Thoracic aorta (tissue), 2 donors: ENCODE data around the gene LITAFD. TPM values are rescaled to one million over a fixed set of nuclear protein-coding genes. Genes with fewer than 3 reads are reported as not detected.

Source experiments
- ATAC-seq: fragments of 150-250 bp; one replicate; pipeline ENCODE4 v1.8.0; 2017; ENCODE audit warnings: low read depth; ENCODE audit not compliant: insufficient number of reproducible peaks, low FRiP score
- DNase-seq: peaks from one replicate; pipeline ENCODE4 v3.0.0-alpha.2; 2020; ENCODE audit warnings: low spot score
- H3K27ac ChIP-seq, 2 donors: fragments of 200-600 bp; sonication (generic); 1 replicate in 1 of 2; 2 replicates in 1 of 2; pipeline ENCODE4 v1.5.1; 2016; ENCODE audit warnings: mild to moderate bottlenecking in 2 of 2, moderate library complexity in 2 of 2
- H3K27me3 ChIP-seq: fragments of 200-600 bp; sonication (generic); replicated peaks from 2 replicates; pipeline ENCODE4 v1.6.0; 2016; ENCODE audit warnings: mild to moderate bottlenecking; ENCODE audit not compliant: insufficient read depth
- H3K36me3 ChIP-seq: fragments of 200-600 bp; sonication (generic); one replicate; pipeline ENCODE4 v1.5.1; 2016
- H3K4me1 ChIP-seq, 2 donors: fragments of 200-600 bp; sonication (generic); 1 replicate in 1 of 2; 2 replicates in 1 of 2; pipeline versions ENCODE4 v1.5.1 to v1.6.0; 2016; ENCODE audit warnings: low read depth in 2 of 2, mild to moderate bottlenecking in 1 of 2; ENCODE audit not compliant: control insufficient read depth in 1 of 2
- H3K4me3 ChIP-seq: fragments of 200-600 bp; sonication (generic); 2 replicates; pipeline ENCODE4 v1.5.1; 2016; ENCODE audit warnings: mild to moderate bottlenecking
- H3K9me3 ChIP-seq: fragments of 200-600 bp; sonication (generic); 2 replicates; pipeline ENCODE4 v1.5.1; 2016
- CTCF ChIP-seq: fragments of 200-600 bp; sonication (generic); IDR thresholded peaks from one replicate; pipeline ENCODE4 v1.5.1; 2019; ENCODE audit warnings: antibody characterized with exemption
- total RNA-seq, 2 donors: library from RNA; depleted of rRNA; stranded (reverse); fragments of >200 nt; gene quantifications; one replicate each; pipeline versions ENCODE4 v1.1.0 to v1.2.3, GENCODE V29; 2016

Gene LITAFD
- total RNA-seq, 2 donors from 2014 or later, result not detected

DNA sequence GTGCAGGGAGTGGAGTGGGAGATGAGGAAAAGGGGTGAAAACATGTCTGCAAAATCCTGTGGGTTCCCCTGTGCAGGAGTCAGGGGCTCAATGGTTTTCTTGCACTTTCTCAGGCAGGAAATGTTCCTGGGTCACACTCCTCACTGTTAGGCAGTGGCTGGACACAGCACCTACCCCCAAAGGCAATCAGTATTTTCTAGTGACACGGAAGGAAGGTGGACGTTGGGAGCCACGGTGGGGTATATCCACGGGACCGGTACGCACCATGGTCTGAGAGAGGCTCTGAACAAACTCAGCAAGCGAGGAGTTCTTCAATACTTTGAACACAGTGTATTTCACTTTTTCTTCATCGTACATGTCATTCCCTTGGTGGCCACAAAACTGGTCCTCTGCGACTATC lies 20.9 kb downstream of the LITAFD start:
- no peaks in the 10 kb centered on the region for H3K9me3 ChIP-seq
- H3K36me3 ChIP-seq, result peaks cover 66% of the 10 kb centered on the region
- no peak overlapping the region for H3K4me3 ChIP-seq
- DNase-seq (no peak), ATAC-seq (no peak)
- no peak for TF ChIP-seq CTCF
- H3K4me1 ChIP-seq, result peaks cover 7 to 14% of the 10 kb centered on the region in 2 donors
- no peak overlapping the region for H3K27ac ChIP-seq
- no peaks in the 10 kb centered on the region for H3K27me3 ChIP-seq

DNA sequence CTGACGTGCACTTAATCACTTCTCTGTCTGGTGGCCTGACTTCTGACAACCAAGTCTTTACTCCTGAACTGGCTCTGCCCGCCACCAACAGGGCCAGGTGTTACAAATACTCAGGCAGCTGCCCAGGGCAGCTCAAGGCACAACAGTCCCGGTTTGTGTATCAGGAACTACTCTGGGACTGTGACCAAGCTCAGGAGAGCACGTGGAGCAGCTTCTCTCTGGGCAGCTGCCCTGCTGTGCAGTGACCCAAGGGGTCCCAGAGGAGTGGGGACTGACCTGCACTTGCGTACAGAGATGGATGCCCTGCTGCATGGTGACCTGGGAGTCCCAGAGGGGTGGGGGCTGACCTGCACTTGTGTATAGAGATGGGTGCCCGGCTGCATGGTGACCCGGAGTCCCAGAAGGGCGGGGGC lies 21.9 kb downstream of the LITAFD start:
- no peak overlapping the region for H3K27ac ChIP-seq
- ATAC-seq, result no peak
- no peak for TF ChIP-seq CTCF
- DNase-seq, result no peak
- H3K36me3 ChIP-seq, result peaks cover 65% of the 10 kb centered on the region
- H3K27me3 ChIP-seq, result no peaks in the 10 kb centered on the region
- H3K4me1 ChIP-seq, result peaks cover 7 to 14% of the 10 kb centered on the region in 2 donors
- no peaks in the 10 kb centered on the region for H3K9me3 ChIP-seq
- no peak overlapping the region for H3K4me3 ChIP-seq

DNA sequence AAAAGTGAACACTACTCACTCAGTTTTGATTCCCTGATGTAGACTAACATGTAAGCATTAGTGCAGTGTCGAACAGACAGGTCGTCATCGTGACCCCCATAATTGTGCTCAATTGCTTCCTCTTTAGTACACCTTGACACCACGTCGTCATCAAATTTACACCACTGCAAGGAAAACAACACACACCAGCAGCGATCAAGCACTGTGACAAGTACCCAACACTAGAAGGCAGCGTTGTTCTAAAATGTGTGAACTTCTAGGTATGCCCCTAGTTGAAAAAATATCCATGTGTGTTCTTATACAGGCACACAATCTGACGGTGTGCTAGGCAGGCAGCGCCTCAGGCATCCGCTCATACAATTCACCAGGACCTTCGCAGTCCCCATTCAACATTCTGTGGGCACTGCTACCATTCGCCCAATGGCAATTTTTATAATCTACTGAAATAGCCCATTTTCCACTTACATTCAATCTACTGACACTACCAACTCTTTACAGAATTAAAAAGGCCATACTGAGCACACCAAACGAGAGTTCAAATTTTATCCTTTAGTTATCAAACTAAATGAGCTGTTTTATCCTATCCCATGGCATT lies 23.1 kb downstream of the LITAFD start:
- ATAC-seq (no peak), DNase-seq (no peak)
- no peak overlapping the region for H3K27ac ChIP-seq
- no peak overlapping the region for H3K4me3 ChIP-seq
- H3K36me3 ChIP-seq, result peaks cover 54% of the 10 kb centered on the region
- H3K9me3 ChIP-seq, result no peaks in the 10 kb centered on the region
- H3K4me1 ChIP-seq, result peaks cover 7 to 14% of the 10 kb centered on the region in 2 donors
- no peak for TF ChIP-seq CTCF
- no peaks in the 10 kb centered on the region for H3K27me3 ChIP-seq

DNA sequence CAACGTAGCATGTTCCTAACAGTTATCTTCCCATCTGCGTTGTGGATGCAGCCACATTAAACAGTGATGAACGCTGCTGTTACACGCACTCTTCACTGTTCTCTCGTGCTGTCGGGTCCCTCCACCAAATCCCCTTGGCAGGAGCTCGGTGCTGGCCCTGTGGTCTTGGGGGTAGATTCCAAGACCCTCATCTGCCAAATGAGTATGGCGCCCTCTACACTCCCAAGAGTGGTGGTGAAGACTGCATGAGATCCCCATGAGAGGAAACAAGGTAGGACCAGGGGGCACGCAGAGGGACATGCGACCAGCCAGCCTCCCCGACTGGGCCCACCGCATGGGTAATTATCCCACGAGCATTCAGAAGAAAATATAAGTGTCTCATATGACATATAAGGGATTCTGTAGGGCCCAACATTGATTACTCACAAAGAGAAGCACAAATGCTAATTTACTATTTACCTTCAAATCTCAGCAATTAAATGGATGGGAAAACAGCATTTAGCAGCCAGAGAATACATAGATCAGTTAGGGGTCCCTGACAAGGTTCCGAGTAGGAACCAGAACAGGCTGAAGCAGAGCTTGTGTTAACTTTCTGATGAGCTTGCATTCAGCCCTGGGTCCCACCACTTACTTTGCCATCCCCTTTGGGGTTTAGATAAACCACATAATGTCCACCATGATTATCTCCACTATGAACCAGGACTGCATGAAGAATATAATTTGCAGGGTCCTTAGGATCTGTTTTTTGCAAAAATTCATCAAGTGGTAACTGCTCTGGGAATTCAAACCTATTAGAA lies 23.8 kb downstream of the LITAFD start:
- H3K27me3 ChIP-seq, result no peaks in the 10 kb centered on the region
- H3K27ac ChIP-seq, result no peak overlapping the region
- no peak for ATAC-seq
- no peak for TF ChIP-seq CTCF
- no peak overlapping the region for H3K4me3 ChIP-seq
- DNase-seq, result no peak
- H3K9me3 ChIP-seq, result no peaks in the 10 kb centered on the region
- peaks cover 7 to 14% of the 10 kb centered on the region in 2 donors for H3K4me1 ChIP-seq
- H3K36me3 ChIP-seq, result peaks cover 57% of the 10 kb centered on the region

GRCh38 chr16:8907096-8907495 lies 24.9 kb downstream of the LITAFD start:
- DNase-seq (no peak), ATAC-seq (no peak)
- peaks cover 56% of the 10 kb centered on the region for H3K36me3 ChIP-seq
- peaks cover 7 to 14% of the 10 kb centered on the region in 2 donors for H3K4me1 ChIP-seq
- TF ChIP-seq CTCF, result no peak
- no peaks in the 10 kb centered on the region for H3K27me3 ChIP-seq
- no peaks in the 10 kb centered on the region for H3K9me3 ChIP-seq
- H3K4me3 ChIP-seq, result no peak overlapping the region
- H3K27ac ChIP-seq, result peak overlapping the region in 1 of 2 donors; percentile 34
